Stimulated activated CD4-positive, alpha-beta T cell treated with anti-CD3 and anti-CD28 coated beads, Interleukin-15, amount 100 ng/mL, for 24 hours (primary cell): ENCODE data around the gene MPRIP.

Experiments used
- DNase-seq: peaks from one replicate; pipeline ENCODE4 v3.0.0-alpha.2; 2020

Gene MPRIP

DNA sequence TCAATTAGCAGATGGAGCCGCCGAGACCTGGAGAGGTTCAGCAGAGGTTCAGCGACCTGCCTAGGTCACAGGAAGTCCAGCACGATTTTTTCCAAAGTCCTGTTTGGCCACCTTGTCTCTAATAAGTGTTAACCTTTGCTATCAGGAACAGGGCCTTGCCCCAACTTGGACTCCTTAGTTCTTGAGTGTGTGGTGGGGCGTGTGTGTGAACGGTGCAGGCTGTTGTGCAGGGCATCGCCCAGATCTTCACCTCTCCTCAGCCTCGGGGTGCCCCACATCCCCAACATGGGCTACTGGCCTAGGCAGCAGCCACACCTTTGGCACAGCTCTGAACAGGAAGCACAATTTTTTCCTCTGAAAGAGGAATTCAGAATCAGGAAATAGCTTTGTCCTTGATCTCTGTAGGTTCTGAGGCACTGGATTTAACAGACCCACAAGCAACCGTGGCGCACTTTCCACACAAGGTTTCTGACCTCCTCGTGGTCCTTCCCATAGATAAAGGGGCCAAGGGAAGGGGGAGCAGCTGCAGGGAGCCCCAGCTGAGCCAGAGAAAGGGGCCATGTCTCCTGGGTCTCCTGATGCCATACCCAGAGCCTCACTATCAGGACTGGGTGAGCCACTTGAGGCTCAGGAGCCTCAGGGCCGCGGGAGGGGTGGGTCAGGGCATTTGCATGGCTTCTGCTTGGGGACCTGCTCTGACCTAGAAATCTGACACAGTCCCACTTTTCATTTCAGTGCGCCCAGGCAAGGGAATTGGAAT, 10.4 kb downstream of the MPRIP start:
- DNase-seq, result no peak

DNA sequence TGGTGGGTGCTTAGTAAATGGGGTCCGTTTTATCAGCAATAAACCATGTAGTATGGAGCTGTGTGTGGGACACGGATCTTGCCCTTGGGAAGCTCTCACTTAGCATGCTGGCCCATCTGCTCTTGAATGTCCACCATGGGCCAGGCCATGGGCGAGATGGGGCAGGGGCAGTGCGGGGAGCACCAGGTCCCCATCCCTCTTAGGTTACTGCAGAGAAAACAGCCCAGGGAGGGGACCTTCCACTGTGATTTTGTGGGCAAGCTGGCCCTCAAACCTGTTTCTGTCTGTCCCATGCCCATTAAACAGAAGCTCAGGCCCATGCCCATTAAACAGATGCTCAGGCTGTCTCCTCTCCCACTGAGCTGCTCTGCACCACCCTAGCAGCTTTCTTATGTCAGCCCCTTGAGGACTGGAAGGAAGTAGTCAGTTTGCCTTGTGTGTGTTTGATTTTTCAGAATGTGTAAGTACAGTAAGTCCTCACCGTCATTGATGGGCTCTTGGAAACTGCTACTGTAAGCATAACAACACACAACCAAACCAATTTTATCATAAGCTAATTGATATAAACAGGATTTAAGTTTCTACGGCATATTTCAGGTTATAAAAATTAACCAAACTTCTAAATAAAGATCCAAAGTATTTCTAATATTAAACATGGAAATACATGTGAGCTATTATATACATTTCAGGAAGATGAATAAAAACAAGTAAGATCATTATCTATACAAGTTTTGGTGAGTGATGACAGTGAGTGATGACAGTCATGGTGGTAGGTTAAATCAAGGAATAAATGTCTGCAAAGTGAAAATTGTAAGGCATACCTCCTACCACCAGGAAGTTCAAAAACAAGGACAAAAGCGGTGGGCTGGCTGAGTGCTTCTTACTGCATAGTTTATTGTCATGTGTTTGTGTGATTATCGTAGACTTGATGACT, 11.5 kb downstream of the MPRIP start:
- no peak for DNase-seq

DNA sequence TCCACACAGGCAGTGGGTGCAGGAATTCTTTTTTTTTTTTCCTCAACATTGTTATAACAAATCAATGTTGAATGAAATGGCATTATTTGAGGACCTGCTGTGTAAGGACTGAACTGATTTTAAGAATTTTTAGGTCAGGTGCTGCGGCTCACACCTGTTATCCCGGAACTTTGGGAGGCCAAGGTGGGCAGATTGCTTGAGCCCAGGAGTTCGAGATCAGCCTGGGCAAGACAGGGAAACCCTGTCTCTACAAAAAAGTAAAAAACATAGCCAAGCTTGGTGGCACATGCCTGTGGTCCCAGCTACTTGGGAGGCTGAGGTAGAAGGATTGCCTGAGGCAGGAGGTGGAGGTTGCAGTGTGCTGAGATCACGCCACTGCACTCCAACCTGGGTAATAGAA, 12.4 kb downstream of the MPRIP start:
- DNase-seq, result no peak

DNA sequence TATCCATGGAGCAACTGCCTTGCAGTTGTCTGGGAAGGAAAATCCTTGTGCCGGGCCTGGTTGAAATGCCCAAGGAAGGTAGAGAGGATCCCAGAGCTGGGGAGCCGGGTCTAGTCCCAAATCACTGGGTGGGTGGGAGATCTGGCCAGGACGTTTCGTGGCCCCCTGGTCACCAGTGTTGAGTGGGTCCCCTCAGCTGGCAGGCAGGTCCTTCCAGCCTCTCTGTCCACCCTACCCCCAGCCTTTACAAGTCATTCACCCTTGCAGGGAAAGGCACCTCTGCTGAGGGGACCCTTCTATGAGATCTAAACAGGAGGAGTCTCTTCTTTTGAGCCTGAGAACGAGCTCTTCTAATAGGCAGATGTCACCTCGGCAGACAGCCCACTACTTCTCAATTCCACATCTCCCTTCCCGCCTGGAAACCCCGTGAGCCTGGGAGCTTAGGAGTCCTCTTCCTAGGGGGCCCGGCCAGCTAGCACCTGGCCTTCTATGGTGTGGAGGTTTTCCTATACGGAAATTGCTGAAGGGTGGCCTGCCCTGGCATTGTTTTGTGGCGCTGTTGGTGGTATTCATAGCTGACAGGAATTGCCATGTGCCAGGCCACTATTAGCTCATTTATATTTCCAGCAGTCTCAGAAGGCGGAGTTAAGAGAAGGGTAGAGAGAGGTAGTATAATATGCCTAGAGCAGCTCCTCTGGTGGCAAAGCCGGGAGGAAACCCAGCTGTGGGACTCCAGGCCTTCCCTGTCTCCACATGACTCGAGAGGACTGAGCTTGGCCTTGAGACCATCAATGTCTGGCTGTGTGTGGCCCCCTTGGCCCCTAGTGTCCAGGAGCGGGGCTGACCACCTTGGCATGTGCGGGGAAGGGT, 13.3 kb downstream of the MPRIP start:
- DNase-seq, result no peak

GRCh38 chr17:17056156-17056539, 13.9 kb downstream of the MPRIP start:
- DNase-seq, result no peak

DNA sequence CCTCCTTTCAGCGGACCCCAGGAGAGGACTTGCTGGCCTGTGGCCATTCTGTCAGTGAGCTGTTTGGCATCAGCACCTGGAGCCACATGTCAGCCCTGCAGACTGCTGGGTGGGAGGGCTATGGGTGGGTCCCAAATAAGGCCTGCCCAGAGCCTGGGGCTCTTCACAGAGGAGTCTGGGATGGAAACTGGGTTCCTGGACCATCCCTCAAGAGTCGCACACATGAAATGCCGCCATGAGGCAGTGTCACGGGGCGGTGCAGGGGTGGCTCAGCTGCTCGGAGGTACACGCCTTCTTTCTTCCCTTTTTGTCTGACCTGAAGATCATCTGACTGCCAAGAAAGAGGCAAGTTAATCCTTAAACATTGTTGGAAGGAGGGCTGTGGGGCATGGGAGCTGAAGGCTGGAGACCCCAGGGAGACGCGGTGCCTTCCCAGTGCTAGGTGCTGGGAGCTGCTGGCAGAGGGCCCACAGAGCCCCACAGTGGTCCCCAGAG, 14.8 kb downstream of the MPRIP start:
- no peak for DNase-seq

DNA sequence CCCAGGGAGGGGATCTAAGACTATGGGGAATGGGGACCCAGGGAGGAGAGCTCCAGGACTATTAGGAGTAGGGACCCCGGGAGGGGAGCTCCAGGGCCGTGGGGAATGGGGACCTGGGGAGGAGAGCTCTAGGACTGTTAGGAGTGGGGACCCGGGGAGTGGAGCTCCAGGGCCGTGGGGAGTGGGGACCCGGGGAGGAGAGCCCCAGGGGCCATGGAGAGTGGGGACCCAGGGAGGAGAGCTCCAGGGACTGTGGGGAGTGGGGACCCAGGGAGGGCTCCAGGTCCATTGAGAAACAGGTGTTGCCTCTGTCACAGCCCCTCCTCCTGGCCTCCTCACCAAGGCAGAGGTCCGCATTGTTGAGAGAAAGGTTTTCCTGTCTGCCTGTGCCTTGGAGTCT, 16.0 kb downstream of the MPRIP start:
- DNase-seq, result no peak

DNA sequence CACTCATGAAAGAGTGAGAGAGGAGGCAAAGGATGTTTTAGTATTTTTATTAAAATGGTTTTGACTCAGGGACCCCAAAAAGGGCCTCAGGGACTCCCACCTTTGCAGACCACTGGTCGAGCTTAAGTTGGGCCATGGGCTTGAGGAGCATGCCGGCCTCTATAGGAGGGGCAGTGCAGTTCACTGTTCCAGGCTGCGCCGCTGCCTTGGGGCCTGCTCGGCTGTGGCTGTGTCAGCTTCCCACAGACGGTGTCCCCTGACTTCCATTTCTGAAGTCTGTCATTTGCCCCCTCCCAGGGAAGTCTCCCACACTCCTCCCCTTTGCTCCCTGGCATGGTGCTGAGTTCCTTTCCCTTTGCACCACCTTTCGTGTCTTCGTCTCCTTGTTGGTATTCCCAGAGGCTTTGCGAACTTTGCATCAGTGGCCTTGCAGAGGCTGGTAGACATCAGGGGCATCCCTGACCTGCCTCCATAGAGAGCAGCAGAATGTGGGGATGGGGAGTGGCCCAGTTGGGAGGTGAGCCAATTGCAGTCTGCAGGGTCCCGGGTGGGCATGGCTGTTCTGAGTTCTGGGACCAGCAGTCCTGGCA, 17.1 kb downstream of the MPRIP start:
- DNase-seq, result no peak

DNA sequence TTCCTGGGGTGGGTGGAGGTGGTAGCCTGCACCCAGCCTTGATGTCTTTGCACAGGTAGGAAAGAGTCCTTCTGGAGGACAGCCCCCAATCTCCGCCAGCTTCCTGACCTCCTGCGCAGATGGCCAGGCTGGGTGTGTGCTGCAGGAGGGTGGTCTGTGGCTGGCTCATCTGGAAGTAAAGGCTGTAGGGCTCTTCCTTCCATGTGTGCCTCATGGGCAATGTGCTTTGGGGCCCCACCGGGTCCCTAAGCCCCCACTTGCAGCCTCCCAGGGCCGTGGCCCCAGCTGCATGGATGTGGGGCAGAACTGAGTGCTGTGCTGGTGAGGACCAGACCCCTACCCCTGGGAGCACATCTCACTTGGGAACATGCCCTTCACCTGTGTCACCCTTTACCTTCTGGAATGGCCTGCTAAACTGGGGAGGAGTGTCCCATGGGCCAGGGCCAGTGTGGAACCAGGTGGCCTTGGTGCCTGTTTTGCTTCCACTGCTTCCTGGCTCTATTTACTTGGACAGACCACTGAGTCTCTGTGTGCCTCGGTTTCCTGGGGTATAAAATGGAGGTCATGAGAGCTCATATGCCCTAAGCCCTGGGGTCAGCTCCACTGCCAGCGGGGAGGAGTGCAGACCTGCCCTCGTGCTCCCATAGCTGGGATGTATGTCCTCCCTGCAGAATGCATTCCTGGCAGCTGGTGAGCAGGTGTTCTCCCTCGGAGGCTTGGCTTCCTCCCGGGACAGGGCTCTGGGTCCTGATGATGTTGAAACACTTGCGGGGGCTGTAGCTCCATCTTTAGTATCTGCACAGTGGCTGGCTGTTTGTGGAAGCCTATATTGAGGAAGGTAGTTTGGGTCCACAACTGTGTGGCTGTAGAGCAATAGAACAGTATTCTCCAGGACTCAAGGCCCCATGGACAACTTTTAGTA, 18.0 kb downstream of the MPRIP start:
- no peak for DNase-seq

DNA sequence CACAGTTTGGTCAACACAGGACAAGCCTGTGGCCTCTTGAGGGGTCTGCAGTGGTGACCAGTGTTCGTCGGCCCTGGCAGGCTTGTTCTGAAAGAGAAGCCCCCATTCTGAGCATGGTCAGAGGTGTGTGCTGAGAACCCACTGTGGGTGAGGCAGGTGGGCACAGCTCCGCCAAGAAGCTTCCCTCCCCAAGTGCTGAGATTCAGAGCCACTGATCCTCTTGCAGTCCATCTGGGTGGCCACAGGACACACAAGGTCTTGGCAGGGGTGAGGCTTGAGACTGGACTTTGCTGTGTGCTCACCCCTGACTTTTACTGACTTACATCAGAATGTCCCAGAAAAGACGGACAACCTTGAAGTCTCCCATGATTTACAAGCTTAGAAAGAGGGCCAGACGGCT, 18.7 kb downstream of the MPRIP start:
- DNase-seq, result no peak

GRCh38 chr17:17061516-17061915, 19.3 kb downstream of the MPRIP start:
- DNase-seq, result no peak

- DNase-seq, result no peak
These were observed 20.1 kb downstream of the MPRIP start for GRCh38 chr17:17062356-17062755.

DNA sequence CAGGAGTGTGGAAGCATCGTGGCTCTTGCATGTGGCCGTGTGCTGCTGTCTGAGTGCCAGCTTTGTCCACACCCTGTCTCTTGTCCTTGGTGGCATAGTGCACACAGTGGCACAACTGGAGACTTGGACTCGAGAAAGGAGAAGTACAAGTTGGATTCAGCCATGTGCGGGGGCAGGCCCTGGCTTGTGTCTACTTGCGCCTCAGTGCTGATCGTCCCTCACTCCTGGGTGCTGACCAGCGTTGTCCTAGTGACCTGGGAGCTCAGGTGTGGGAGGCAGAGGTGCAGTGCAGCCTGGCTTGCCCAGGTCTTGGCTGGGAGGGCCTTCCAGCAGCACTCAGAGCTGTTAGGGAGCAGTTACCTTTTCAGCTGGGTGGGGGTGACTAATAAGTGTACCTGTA, 20.6 kb downstream of the MPRIP start:
- DNase-seq, result no peak

DNA sequence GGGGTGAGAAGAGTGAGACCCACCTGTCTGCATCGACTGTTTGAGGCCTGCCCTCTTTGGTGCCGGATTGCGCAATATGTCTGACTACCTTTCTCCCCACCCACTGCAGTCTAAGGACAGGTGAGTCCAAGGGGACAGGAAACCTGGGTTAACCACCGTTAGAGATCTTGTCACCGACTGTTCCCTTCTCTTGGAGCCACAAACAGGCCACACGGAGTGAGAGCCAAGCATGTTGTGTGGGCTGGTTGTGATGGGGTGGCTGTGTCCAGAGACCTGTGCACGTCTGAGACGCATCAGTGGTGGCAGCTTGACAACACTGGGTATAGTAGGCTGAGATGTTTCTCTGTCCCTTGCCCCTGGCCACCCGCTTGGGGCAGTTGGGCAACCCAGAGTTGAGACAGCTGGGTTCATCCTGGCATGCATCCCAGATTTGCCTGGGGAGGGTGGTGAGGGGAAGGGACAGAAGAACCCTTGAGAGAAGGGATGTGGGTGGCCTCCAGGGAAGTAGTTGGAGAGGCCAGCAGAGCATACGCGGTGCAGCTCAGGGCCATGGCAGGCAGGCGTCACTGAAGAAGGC, 21.4 kb downstream of the MPRIP start:
- no peak for DNase-seq

DNA sequence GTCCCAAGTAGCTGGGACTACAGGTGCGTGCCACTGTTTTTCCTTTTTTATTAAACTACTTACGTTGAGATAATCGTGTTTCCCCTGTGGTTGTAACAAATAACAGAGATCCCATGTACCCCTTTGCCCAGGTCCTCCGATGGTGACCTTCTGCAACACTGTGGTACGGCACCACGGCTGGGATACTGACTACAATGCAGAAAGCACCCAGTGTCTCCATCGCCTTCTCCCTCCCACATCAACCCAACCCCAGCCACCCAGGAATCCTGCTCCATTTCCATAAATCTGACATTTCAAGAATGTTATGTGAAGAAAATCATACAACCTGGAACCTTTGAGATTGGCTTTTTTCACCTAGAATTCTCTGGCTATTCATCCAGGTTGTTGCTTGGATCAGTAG, 22.1 kb downstream of the MPRIP start:
- no peak for DNase-seq

DNA sequence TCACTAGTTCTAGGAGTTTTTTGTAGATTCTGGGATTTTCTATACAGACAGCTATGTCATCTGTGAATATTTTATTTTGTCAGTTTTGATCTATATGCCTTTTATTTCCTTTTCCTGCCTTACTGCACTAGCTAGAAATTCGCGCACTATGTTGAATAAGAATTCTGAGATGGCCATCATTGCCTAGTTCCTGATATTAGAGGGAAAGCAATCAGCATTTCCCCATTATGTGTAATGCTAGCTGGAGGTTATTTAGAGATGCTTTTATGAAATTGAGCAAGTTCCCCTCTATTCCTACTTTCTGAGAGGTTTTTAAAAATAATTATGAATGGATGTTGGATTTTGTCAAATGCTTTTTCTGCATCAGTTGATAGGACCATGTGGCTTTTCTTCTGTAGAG, 23.8 kb downstream of the MPRIP start:
- DNase-seq, result no peak

GRCh38 chr17:17067257-17067656, 25.0 kb downstream of the MPRIP start:
- DNase-seq, result no peak

DNA sequence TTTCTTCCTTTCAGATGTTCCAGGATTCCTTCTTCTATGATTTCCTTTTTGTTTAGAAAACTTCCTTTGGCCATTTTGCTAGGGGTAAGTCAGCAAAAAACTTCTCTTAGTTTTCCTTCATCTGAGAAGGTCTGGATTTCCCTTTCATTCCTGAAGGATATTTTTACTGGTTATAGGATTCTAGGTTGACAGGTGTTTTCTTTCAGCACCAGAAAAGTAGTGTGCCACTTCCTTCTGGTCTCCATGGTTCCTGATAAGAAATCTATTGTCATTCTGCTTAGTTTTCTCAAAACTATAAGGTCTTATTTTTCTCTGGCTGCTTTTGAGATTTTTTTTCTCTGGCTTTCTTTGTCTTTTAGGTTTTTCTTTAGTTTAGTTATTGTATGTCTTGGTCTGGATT, 27.6 kb downstream of the MPRIP start:
- no peak for DNase-seq

DNA sequence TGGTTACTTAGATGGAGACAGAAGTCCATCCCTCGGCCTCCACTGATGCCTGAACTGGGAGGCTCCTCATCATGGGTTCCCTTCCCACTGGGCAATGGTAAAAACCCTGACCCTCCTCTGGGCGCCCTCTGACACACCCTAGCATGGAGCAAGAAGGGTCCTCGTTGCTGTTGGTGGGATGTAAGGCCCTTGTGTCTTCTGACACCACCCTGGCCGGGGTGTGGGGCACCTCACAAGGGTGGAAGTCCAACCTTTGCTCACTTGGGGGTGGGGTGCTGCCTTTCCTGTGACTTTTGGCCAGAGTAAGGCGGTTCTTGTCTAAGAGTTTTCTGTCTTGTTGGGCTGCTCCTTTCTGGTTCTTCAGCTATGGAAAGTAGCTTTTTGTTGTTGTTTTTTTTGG, 28.7 kb downstream of the MPRIP start:
- no peak for DNase-seq

GRCh38 chr17:17071531-17072360, 29.5 kb downstream of the MPRIP start:
- no peak for DNase-seq
